Esophagus muscularis mucosa (tissue), 4 donors: ENCODE results near the gene CD84.

ENCODE experiments used
- CTCF ChIP-seq, 3 experiments: fragments of 200-600 bp in 2 of 3; fragments of 450-650 bp in 1 of 3; sonication (generic) in 2 of 3; IDR thresholded peaks; one replicate each; pipeline ENCODE4 v1.5.1; 2017 to 2019; ENCODE audit warnings: antibody characterized with exemption in 3 of 3, mild to moderate bottlenecking in 2 of 3, moderate library complexity in 1 of 3
- EP300 ChIP-seq: sonication (generic); formaldehyde crosslinking; IDR thresholded peaks from one replicate; pipeline ENCODE4 v1.6.1; 2017; ENCODE audit warnings: antibody characterized with exemption
- POLR2A ChIP-seq: fragments of 450-650 bp; IDR thresholded peaks from one replicate; pipeline ENCODE4 v1.6.1; 2017; ENCODE audit warnings: antibody characterized with exemption, moderate library complexity, mild to moderate bottlenecking, low read depth
- POLR2AphosphoS5 ChIP-seq, 2 donors: sonication (generic); formaldehyde crosslinking; IDR thresholded peaks; one replicate each; pipeline ENCODE4 v1.6.1; 2017; ENCODE audit warnings: antibody characterized with exemption in 2 of 2

GRCh38 chr1:160519642-160520435 lies 59.5 kb downstream of the CD84 start:
- no peak for TF ChIP-seq CTCF (IDR thresholded peaks at IDR 0.05)
- TF ChIP-seq POLR2AphosphoS5 (IDR thresholded peaks at IDR 0.05), result no peak
- TF ChIP-seq POLR2A, result no peak
- TF ChIP-seq EP300, result no peak
